WTC11 (cell line): ENCODE data around the gene ARL4D. TPM values are rescaled to one million over a fixed set of nuclear protein-coding genes. Genes with fewer than 3 reads are reported as not detected.

Experiments
- ATAC-seq: fragments of 200-7000 bp; cut with Tn5 transposase; 2 replicates; pipeline ENCODE4 v1.10.0; 2021; ENCODE audit warnings: mild to moderate bottlenecking, moderate library complexity
- CTCF ChIA-PET: fragments of 300-600 bp; sonication (Branson Sonifier 250); formaldehyde crosslinking; loops from one replicate; lab custom pipeline; 2021; ENCODE audit warnings: antibody characterized with exemption; lab: Charles Lee
- POLR2A ChIA-PET: fragments of 350-600 bp; sonication (Branson Sonifier 250); formaldehyde crosslinking; loops from one replicate; lab custom pipeline; 2021; ENCODE audit warnings: antibody characterized with exemption; lab: Charles Lee
- DNase-seq: peaks from one replicate; pipeline ENCODE4 v3.0.0; 2021; ENCODE audit warnings: low spot score
- H3K27ac Mint-ChIP-seq: 2 replicates; pipeline ENCODE4 v1.8.0; 2021; ENCODE audit warnings: mixed read lengths
- H3K27me3 Mint-ChIP-seq: 2 replicates; pipeline ENCODE4 v1.8.0; 2021; ENCODE audit warnings: low read depth, mild to moderate bottlenecking, moderate library complexity, mixed read lengths
- H3K36me3 Mint-ChIP-seq: 2 replicates; pipeline ENCODE4 v1.8.0; 2021; ENCODE audit warnings: mixed read lengths
- H3K4me1 Mint-ChIP-seq: 2 replicates; pipeline ENCODE4 v1.8.0; 2022; ENCODE audit warnings: mixed read lengths
- H3K4me3 Mint-ChIP-seq: 2 replicates; pipeline ENCODE4 v1.8.0; 2021; ENCODE audit warnings: mild to moderate bottlenecking, moderate library complexity, mixed read lengths
- H3K9me3 Mint-ChIP-seq: 2 replicates; pipeline ENCODE4 v1.8.0; 2021; ENCODE audit warnings: mixed read lengths
- ATF1 ChIP-seq: sonication (generic); formaldehyde crosslinking; IDR thresholded peaks from 2 replicates; pipeline ENCODE4 v1.8.1; 2023; ENCODE audit warnings: mild to moderate bottlenecking, moderate library complexity, missing genetic modification reagents
- ATF2 ChIP-seq: sonication (generic); formaldehyde crosslinking; IDR thresholded peaks from 2 replicates; pipeline ENCODE4 v1.8.1; 2022; ENCODE audit warnings: low read depth, missing genetic modification reagents, borderline replicate concordance
- CREB1 ChIP-seq: sonication (generic); formaldehyde crosslinking; IDR thresholded peaks from 2 replicates; pipeline ENCODE4 v1.8.0; 2023; ENCODE audit warnings: mild to moderate bottlenecking, missing genetic modification reagents
- CTCF ChIP-seq: fragments of 200-600 bp; IDR thresholded peaks from 2 replicates; pipeline ENCODE4 v1.8.0; 2022; ENCODE audit warnings: antibody characterized with exemption
- ELF4 ChIP-seq: sonication (generic); formaldehyde crosslinking; IDR thresholded peaks from 2 replicates; pipeline ENCODE4 v1.8.1; 2022; ENCODE audit warnings: low read depth, mild to moderate bottlenecking, moderate library complexity, missing genetic modification reagents
- EMX1 ChIP-seq: fragments of 250-450 bp; sonication (Bioruptor Pico); IDR thresholded peaks from 2 replicates; pipeline ENCODE4 v1.8.0; 2021; ENCODE audit warnings: mild to moderate bottlenecking
- ERG ChIP-seq: fragments of 250-450 bp; sonication (Bioruptor Pico); IDR thresholded peaks from 2 replicates; pipeline ENCODE4 v1.8.0; 2021; ENCODE audit warnings: mild to moderate bottlenecking
- JAZF1 ChIP-seq: fragments of 250-450 bp; sonication (Bioruptor Pico); IDR thresholded peaks from 2 replicates; pipeline ENCODE4 v1.9.0; 2021; ENCODE audit warnings: moderate library complexity, mild to moderate bottlenecking, inconsistent platforms
- KAT7 ChIP-seq: sonication (generic); formaldehyde crosslinking; IDR thresholded peaks from 2 replicates; pipeline ENCODE4 v1.8.1; 2023; ENCODE audit warnings: missing genetic modification reagents, mild to moderate bottlenecking, borderline replicate concordance
- MAX ChIP-seq: sonication (generic); formaldehyde crosslinking; IDR thresholded peaks from 2 replicates; pipeline ENCODE4 v1.8.0; 2022; ENCODE audit warnings: mild to moderate bottlenecking, missing genetic modification reagents
- MLX ChIP-seq: sonication (generic); formaldehyde crosslinking; IDR thresholded peaks from 2 replicates; pipeline ENCODE4 v1.8.1; 2023; ENCODE audit warnings: mild to moderate bottlenecking, missing genetic modification reagents, moderate library complexity
- MYBL2 ChIP-seq: sonication (generic); formaldehyde crosslinking; IDR thresholded peaks from 2 replicates; pipeline ENCODE4 v1.8.1; 2023; ENCODE audit warnings: mild to moderate bottlenecking, moderate library complexity, missing genetic modification reagents
- RELA ChIP-seq: sonication (generic); formaldehyde crosslinking; IDR thresholded peaks from 2 replicates; pipeline ENCODE4 v1.8.1; 2022; ENCODE audit warnings: missing genetic modification reagents, mild to moderate bottlenecking, borderline replicate concordance
- RORB ChIP-seq: fragments of 250-450 bp; sonication (Bioruptor Pico); IDR thresholded peaks from 2 replicates; pipeline ENCODE4 v1.9.0; 2021; ENCODE audit warnings: mild to moderate bottlenecking
- SOX15 ChIP-seq: fragments of 250-450 bp; sonication (Bioruptor Pico); IDR thresholded peaks from 2 replicates; pipeline ENCODE4 v1.9.0; 2021; ENCODE audit warnings: mild to moderate bottlenecking
- STAT6 ChIP-seq: sonication (generic); formaldehyde crosslinking; conservative IDR thresholded peaks from 2 replicates; pipeline ENCODE4 v1.8.1; 2023; ENCODE audit warnings: mild to moderate bottlenecking, low read depth, missing genetic modification reagents, moderate library complexity
- TCF7 ChIP-seq: sonication (generic); formaldehyde crosslinking; IDR thresholded peaks from 2 replicates; pipeline ENCODE4 v1.8.0; 2022; ENCODE audit warnings: mild to moderate bottlenecking, low read depth, missing genetic modification reagents, moderate library complexity
- TP53 ChIP-seq: sonication (generic); formaldehyde crosslinking; IDR thresholded peaks from 2 replicates; pipeline ENCODE4 v1.8.1; 2023; ENCODE audit warnings: mild to moderate bottlenecking, missing genetic modification reagents
- USF2 ChIP-seq: sonication (generic); formaldehyde crosslinking; IDR thresholded peaks from 2 replicates; pipeline ENCODE4 v1.8.1; 2023; ENCODE audit warnings: mild to moderate bottlenecking, missing genetic modification reagents, moderate library complexity
- ZBTB21 ChIP-seq: sonication (generic); formaldehyde crosslinking; IDR thresholded peaks from 2 replicates; pipeline ENCODE4 v1.8.1; 2023; ENCODE audit warnings: mild to moderate bottlenecking, missing genetic modification reagents, borderline replicate concordance
- ZNF263 ChIP-seq: sonication (generic); formaldehyde crosslinking; IDR thresholded peaks from 2 replicates; pipeline ENCODE4 v1.8.1; 2022; ENCODE audit warnings: low read depth, mild to moderate bottlenecking, moderate library complexity, missing genetic modification reagents
- ZNF416 ChIP-seq: fragments of 250-450 bp; sonication (Bioruptor Pico); IDR thresholded peaks from 2 replicates; pipeline ENCODE4 v1.9.0; 2021; ENCODE audit warnings: mild to moderate bottlenecking, inconsistent platforms
- ZNF423 ChIP-seq: fragments of 250-450 bp; sonication (Bioruptor Pico); IDR thresholded peaks from 2 replicates; pipeline ENCODE4 v2.1.2; 2022; ENCODE audit warnings: mild to moderate bottlenecking, moderate library complexity
- ZNF671 ChIP-seq: fragments of 250-450 bp; sonication (Bioruptor Pico); IDR thresholded peaks from 2 replicates; pipeline ENCODE4 v1.8.0; 2021; ENCODE audit warnings: mild to moderate bottlenecking
- ZSCAN18 ChIP-seq: fragments of 250-450 bp; sonication (Bioruptor Pico); IDR thresholded peaks from 2 replicates; pipeline ENCODE4 v2.1.2; 2022; ENCODE audit warnings: mild to moderate bottlenecking, moderate library complexity
- total RNA-seq: library from RNA; stranded (reverse); gene quantifications from 3 replicates; pipeline ENCODE4 v1.2.3, GENCODE V29; 2021

Gene ARL4D
- total RNA-seq, 1 experiment from 2014 or later, result 11.9 TPM

- H3K4me3 Mint-ChIP-seq, result no peak overlapping the region
- no peaks in the 10 kb centered on the region; the same call in 1 of the 2 replicates for H3K36me3 Mint-ChIP-seq
- H3K9me3 Mint-ChIP-seq, result no peaks in the 10 kb centered on the region
- CTCF ChIA-PET, result interaction anchor here (0.6 to 8.3 kb wide), 3 partner anchors 26 to 283 kb away, joined by 4 to 99 read pairs (median 8); partner anchors contain the start of gene DHX8
- TF ChIP-seq RELA (CRISPR knock-in tag) (no peak), MLX (CRISPR knock-in tag) (no peak), TP53 (CRISPR knock-in tag) (no peak), ZSCAN18 (CRISPR knock-in tag) (no peak), MAX (CRISPR knock-in tag) (no peak), ATF1 (no peak), ZNF423 (CRISPR knock-in tag) (no peak), ZNF263 (CRISPR knock-in tag) (no peak), CTCF (no peak), SOX15 (no peak), ZNF671 (CRISPR knock-in tag) (no peak), CREB1 (CRISPR knock-in tag) (no peak), USF2 (CRISPR knock-in tag) (no peak), MYBL2 (CRISPR knock-in tag) (no peak), ZBTB21 (CRISPR knock-in tag) (no peak), JAZF1 (CRISPR knock-in tag) (no peak), ZNF416 (CRISPR knock-in tag) (no peak), ELF4 (CRISPR knock-in tag) (no peak), RORB (CRISPR knock-in tag) (no peak), EMX1 (CRISPR knock-in tag) (no peak)
- ATAC-seq, result no peak
- peaks cover 14% of the 10 kb centered on the region for H3K4me1 Mint-ChIP-seq
- POLR2A ChIA-PET, result interaction anchor here (1.8 kb wide), 1 partner anchor 34 kb away, joined by 6 read pairs; no protein-coding TSS in a partner anchor
- no peak for DNase-seq
- no peaks in the 10 kb centered on the region for H3K27me3 Mint-ChIP-seq
- H3K27ac Mint-ChIP-seq, result no peak overlapping the region
Observed at GRCh38 chr17:43402078-43402477, 3.3 kb downstream of the ARL4D start.

- POLR2A ChIA-PET, result interaction anchor here (1.8 kb wide), 1 partner anchor 34 kb away, joined by 6 read pairs; no protein-coding TSS in a partner anchor
- no peak for DNase-seq
- no peak for TF ChIP-seq STAT6
- TF ChIP-seq ATF2, result no peak
- TF ChIP-seq TCF7 (CRISPR knock-in tag), result no peak
- TF ChIP-seq KAT7 (CRISPR knock-in tag), result no peak
- TF ChIP-seq ERG (CRISPR knock-in tag), result no peak
- no peak for TF ChIP-seq SOX15
- no peak for TF ChIP-seq RORB (CRISPR knock-in tag)
- no peak for TF ChIP-seq MYBL2 (CRISPR knock-in tag)
- TF ChIP-seq ZBTB21 (CRISPR knock-in tag), result no peak
Observed at GRCh38 chr17:43402567-43402966, 3.8 kb downstream of the ARL4D start.

More at GRCh38 chr17:43402567-43402966, 3.8 kb downstream of the ARL4D start:
- Mint-ChIP-seq H3K36me3 (no peaks in the 10 kb centered on the region; the same call in 1 of the 2 replicates), H3K9me3 (no peaks in the 10 kb centered on the region), H3K4me1 (peaks cover 17% of the 10 kb centered on the region), H3K27me3 (no peaks in the 10 kb centered on the region), H3K27ac (0 out of 2 replicates have a peak overlapping the region, but pooled peaks have one; percentile 1), H3K4me3 (no peak overlapping the region)
- CTCF ChIA-PET, result interaction anchor here (0.6 to 8.3 kb wide), 5 partner anchors 9 to 284 kb away, joined by 3 to 99 read pairs (median 4); partner anchors contain the start of gene DHX8
- ATAC-seq, result no peak
